Tibial artery (tissue), 4 donors: ENCODE results near the gene POLA1.

Experiments
- DNase-seq, 2 donors: peaks; one replicate each; pipeline ENCODE4 v3.0.0-alpha.2; 2019
- H3K27ac ChIP-seq, 2 donors: fragments of 200-600 bp; sonication (generic) in 1 of 2; 1 replicate in 1 of 2; 2 replicates in 1 of 2; pipeline ENCODE4 v1.5.1; 2018 to 2019; ENCODE audit warnings: mild to moderate bottlenecking in 1 of 2
- H3K27me3 ChIP-seq, 2 donors: fragments of 200-600 bp; sonication (generic) in 1 of 2; one replicate each; pipeline versions ENCODE4 v1.5.1 to v1.6.0; 2016 to 2019
- H3K36me3 ChIP-seq, 3 donors: fragments of 200-600 bp; sonication (generic) in 2 of 3; one replicate each; pipeline ENCODE4 v1.5.1; 2016 to 2019; ENCODE audit warnings: mild to moderate bottlenecking in 2 of 3
- H3K4me1 ChIP-seq, 4 donors: fragments of 200-600 bp; sonication (generic) in 2 of 4; 1 replicate in 3 of 4; 2 replicates in 1 of 4; pipeline ENCODE4 v1.5.1; 2016 to 2019
- H3K4me3 ChIP-seq, 2 donors: fragments of 200-600 bp; sonication (generic) in 1 of 2; 1 replicate in 1 of 2; 2 replicates in 1 of 2; pipeline ENCODE4 v1.5.1; 2018 to 2019; ENCODE audit warnings: mild to moderate bottlenecking in 2 of 2
- H3K9me3 ChIP-seq, 3 donors: fragments of 200-600 bp; sonication (generic) in 1 of 3; one replicate each; pipeline ENCODE4 v1.5.1; 2016 to 2019
- CTCF ChIP-seq, 2 experiments: fragments of 200-600 bp in 1 of 2; fragments of 450-650 bp in 1 of 2; IDR thresholded peaks; one replicate each; pipeline ENCODE4 v1.5.1; 2017 to 2019; ENCODE audit warnings: antibody characterized with exemption in 2 of 2, mild to moderate bottlenecking in 1 of 2, moderate library complexity in 1 of 2
- intact Hi-C: fragments of 100-400 bp; cut with DNase I; formaldehyde crosslinking; loops from one replicate; pipeline ENCODE4 v1.15.0; 2023; ENCODE audit warnings: low total_unique reads

The POLA1 gene

GRCh38 chrX:24732766-24733500 is 39.2 kb downstream of the POLA1 start:
- no peaks in the 10 kb centered on the region for H3K4me1 ChIP-seq
- TF ChIP-seq CTCF (IDR thresholded peaks at IDR 0.05): no peak
- H3K27ac ChIP-seq: no peak overlapping the region
- no peak overlapping the region for H3K4me3 ChIP-seq
- intact Hi-C loops: no loop called here
- peaks cover 0 to 8% (median 0%) of the 10 kb centered on the region in 3 donors for H3K36me3 ChIP-seq
- no peaks in the 10 kb centered on the region for H3K9me3 ChIP-seq
- no peak for DNase-seq
- no peaks in the 10 kb centered on the region for H3K27me3 ChIP-seq

- intact Hi-C loops: no loop called here
- no peak overlapping the region for H3K27ac ChIP-seq
- H3K27me3 ChIP-seq: no peaks in the 10 kb centered on the region
- no peaks in the 10 kb centered on the region for H3K4me1 ChIP-seq
- DNase-seq: no peak
- peaks cover 0 to 3% (median 0%) of the 10 kb centered on the region in 3 donors for H3K36me3 ChIP-seq
- H3K9me3 ChIP-seq: no peaks in the 10 kb centered on the region
- TF ChIP-seq CTCF (IDR thresholded peaks at IDR 0.05): no peak
- no peak overlapping the region for H3K4me3 ChIP-seq
These were observed 47.6 kb downstream of the POLA1 start for GRCh38 chrX:24741330-24741729.

- Histone ChIP-seq H3K4me3 (no peak overlapping the region), H3K36me3 (peaks cover 0 to 3% (median 0%) of the 10 kb centered on the region in 3 donors), H3K27me3 (no peaks in the 10 kb centered on the region), H3K4me1 (no peaks in the 10 kb centered on the region), H3K9me3 (no peaks in the 10 kb centered on the region), H3K27ac (no peak overlapping the region)
- no peak for TF ChIP-seq CTCF (IDR thresholded peaks at IDR 0.05)
- intact Hi-C loops: no loop called here
- no peak for DNase-seq
These were observed 54.5 kb downstream of the POLA1 start for GRCh38 chrX:24748196-24748595.

- Histone ChIP-seq H3K4me1 (no peaks in the 10 kb centered on the region), H3K9me3 (no peaks in the 10 kb centered on the region), H3K27me3 (no peaks in the 10 kb centered on the region), H3K27ac (no peak overlapping the region), H3K36me3 (no peaks in the 10 kb centered on the region), H3K4me3 (no peak overlapping the region)
- TF ChIP-seq CTCF (IDR thresholded peaks at IDR 0.05): no peak
- intact Hi-C loops: no loop called here
- no peak for DNase-seq
These were observed 66.1 kb downstream of the POLA1 start for GRCh38 chrX:24759786-24760185.

- no peaks in the 10 kb centered on the region for H3K36me3 ChIP-seq
- H3K27me3 ChIP-seq: no peaks in the 10 kb centered on the region
- H3K9me3 ChIP-seq: no peaks in the 10 kb centered on the region
- H3K4me3 ChIP-seq: no peak overlapping the region
- H3K27ac ChIP-seq: no peak overlapping the region
- no peaks in the 10 kb centered on the region for H3K4me1 ChIP-seq
- intact Hi-C loops: no loop called here
- DNase-seq: no peak
- no peak for TF ChIP-seq CTCF (IDR thresholded peaks at IDR 0.05)
These were observed 66.8 kb downstream of the POLA1 start for GRCh38 chrX:24760363-24761000.
